ENCODE measurements around the gene CTDSPL2.
"Not testable (repeated sequence)": the region's sequence is repeated elsewhere in the genome, so short reads cannot be mapped to it uniquely, and the experiment has no call there.

Gene CTDSPL2

GRCh38 chr15:44485880-44486279 lies 58.5 kb downstream of the CTDSPL2 start:
- DNase-seq = no peak

DNA sequence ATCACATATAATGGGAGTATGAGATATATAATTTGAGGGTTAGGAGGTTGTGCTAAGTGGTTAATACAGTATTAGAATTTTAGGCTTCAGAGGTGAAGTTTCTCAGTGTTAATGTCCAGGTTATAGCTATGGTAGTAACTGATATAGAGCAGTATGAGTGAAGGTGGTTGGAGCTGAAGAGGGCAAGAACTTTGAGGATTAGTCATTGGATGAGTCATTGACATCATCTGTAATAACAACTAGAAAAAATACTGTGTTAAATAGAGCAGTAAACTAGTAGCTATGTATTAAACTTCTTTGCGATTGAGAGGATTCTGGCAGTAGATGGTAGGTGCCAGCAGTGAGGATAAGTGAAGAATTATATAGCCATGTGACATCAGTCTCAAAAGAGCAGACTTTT lies 62.0 kb downstream of the CTDSPL2 start:
- no peak for DNase-seq

DNA sequence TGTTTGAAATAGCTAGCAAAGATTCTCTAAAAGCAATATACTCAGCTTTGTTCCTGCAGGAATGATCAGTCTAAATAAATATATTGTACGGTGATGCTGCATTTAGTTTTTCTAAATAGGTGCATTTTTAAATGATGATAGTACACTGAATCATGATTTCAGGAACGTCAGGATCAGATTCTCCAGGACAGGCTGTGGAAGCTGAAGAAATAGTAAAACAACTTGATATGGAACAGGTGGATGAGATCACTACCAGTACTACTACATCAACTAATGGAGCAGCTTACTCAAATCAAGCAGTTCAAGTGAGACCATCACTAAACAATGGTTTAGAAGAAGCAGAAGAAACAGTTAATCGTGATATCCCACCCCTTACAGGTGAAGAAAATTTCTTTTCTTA lies 63.2 kb downstream of the CTDSPL2 start:
- no peak for DNase-seq

DNA sequence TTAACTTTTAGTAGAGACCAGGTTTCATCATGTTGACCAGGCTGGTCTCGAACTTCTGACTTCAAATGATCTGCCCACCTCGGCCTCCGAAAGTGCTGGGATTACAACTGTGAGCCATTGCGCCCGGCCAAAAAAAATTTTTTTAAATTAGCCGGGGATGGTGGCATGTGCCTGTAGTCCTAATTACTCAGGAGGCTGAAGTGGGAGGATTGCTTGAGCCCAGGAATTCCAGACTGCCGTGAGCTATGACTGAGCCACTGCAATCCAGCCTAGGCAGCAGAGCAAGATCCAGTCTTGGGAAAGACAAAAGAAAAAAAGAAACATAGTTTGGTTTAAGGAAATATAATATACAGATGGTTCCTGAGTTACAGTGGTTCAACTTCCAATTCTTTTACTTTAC lies 64.6 kb downstream of the CTDSPL2 start:
- DNase-seq = no peak

GRCh38 chr15:44492672-44493071 lies 65.2 kb downstream of the CTDSPL2 start:
- DNase-seq = no peak

DNA sequence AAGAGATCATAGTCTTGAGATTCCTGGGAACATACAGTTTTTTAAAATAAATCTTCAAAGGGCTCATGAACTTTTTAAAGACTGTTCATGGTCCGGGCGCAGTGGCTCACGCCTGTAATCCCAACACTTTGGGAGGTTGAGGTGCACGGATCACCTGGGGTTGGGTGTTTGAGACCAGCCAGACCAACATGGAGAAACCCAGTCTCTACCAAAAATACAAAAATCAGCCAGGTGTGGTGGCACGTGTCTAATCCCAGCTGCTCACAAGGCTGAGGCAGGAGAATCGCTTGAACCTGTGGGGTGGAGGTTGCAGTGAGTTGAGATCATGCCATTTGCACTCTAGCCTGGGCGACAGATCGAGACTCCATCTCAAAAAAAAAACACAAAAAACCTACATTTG lies 68.1 kb downstream of the CTDSPL2 start:
- DNase-seq = no peak

GRCh38 chr15:44500555-44500954 lies 73.1 kb downstream of the CTDSPL2 start:
- DNase-seq = no peak

DNA sequence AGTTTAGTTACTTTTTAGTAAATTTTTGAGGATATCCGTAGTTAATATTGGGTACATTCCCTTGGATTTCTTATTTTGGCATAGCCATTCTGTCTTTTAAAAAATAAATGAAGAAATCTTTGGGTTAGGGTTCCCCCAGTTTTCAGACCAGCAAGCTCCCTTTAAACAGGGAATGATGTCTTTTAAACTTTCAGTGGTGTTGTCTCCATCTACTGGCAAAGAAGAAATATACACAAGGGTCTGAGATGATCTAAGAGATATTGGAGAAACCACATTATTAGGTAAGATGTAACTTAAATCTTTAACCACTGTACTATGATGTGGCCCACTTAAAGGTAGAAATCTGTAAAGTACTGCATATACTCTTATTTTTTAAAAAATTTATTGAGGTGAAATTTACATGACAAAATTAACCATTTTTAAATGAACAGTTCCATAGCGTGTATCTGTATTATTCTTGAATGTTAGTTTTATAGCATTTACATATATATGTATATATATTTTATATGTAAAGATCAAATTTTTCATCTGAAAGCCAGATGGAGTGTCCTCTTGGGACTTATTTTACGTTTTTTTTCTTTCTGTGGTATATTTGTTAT lies 74.4 kb downstream of the CTDSPL2 start:
- no peak for DNase-seq

GRCh38 chr15:44516436-44516835 lies 89.0 kb downstream of the CTDSPL2 start:
- DNase-seq = no peak

DNA sequence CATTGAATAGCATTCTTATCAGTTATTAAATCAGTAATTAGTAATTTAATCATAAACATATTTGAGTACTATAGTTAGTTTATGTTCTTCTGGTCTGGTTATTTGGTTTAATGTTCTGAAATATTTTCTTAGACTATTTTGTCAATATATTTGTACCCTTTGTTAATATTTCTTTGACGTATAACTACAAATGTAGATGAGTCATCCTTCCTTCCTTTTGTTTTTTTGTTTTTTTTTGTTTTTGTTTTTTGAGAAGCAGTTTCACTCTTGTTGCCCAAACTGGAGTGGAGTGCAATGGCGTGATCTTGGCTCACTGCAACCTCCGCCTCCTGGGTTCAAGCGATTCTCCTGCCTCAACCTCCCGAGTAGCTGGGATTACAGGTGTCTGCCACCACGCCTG lies 92.1 kb downstream of the CTDSPL2 start:
- DNase-seq = no peak

- no peak for DNase-seq
Observed at GRCh38 chr15:44525018-44525417, 97.6 kb downstream of the CTDSPL2 start.

GRCh38 chr15:44527241-44527640 lies 99.8 kb downstream of the CTDSPL2 start:
- DNase-seq = no peak

GRCh38 chr15:44529864-44530604 lies 102.6 kb downstream of the CTDSPL2 start:
- no peak for DNase-seq

GRCh38 chr15:44530653-44531052 lies 103.2 kb downstream of the CTDSPL2 start:
- DNase-seq = no peak

GRCh38 chr15:44532275-44532674 lies 104.8 kb downstream of the CTDSPL2 start:
- DNase-seq = not testable (repeated sequence)

- no peak for DNase-seq
Observed at GRCh38 chr15:44532689-44533088, 105.3 kb downstream of the CTDSPL2 start.

GRCh38 chr15:44535092-44535491 lies 107.7 kb downstream of the CTDSPL2 start:
- DNase-seq = no peak

- no peak for DNase-seq
Observed at GRCh38 chr15:44535523-44536301, 108.3 kb downstream of the CTDSPL2 start.

DNA sequence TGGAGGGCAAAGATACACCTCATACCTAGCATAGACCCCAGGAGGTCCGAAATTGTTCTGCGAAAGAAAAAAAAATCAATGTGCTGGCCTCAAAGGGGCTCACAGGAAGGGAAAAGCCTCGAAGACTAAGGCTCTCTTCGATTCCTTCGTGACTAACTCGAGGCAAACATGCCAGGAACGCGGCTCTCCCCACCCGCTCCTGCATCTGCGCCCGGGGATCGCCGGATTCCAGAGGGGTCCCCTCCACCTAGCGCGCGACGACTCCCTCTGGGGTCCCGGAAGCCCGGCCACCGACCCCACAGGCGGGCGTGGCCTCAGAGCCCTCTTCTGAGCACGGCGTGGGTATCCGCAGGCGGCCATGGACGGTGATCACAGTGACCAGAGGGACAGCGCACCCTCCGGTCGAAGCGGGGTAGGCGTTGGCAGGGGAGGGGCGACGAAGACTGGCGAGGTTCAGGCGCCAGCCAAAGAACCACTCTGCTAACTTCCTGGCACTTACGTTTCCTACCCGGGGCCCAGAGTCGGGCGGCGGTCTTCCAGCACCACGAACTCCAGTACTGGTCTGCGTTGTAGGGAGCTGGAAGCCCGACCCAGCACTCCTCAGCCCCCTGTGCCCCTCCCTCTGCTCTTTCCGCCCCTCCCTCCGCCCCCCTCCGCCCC lies 109.0 kb downstream of the CTDSPL2 start:
- DNase-seq = peak; percentile 77

GRCh38 chr15:44536962-44537734 lies 109.7 kb downstream of the CTDSPL2 start, which contains the start of gene EIF3J:
Gene EIF3J (plus strand): TSS chr15:44537147. CDS start chr15:44537195, 48 bp downstream.
- DNase-seq = peak; percentile 84

GRCh38 chr15:44537735-44538240 lies 110.4 kb downstream of the CTDSPL2 start:
- no peak for DNase-seq

GRCh38 chr15:44541282-44541958 lies 114.0 kb downstream of the CTDSPL2 start:
- DNase-seq = no peak

All from NCI-H1048 (cell line).